ENCODE data around the gene IL34. TPM values are rescaled to one million over a fixed set of nuclear protein-coding genes. Genes with fewer than 3 reads are reported as not detected.

IL34 gene
- total RNA-seq, 1 experiment from 2014 or later = not detected

- ATAC-seq = no peak
- TF ChIP-seq, protein P1, sequence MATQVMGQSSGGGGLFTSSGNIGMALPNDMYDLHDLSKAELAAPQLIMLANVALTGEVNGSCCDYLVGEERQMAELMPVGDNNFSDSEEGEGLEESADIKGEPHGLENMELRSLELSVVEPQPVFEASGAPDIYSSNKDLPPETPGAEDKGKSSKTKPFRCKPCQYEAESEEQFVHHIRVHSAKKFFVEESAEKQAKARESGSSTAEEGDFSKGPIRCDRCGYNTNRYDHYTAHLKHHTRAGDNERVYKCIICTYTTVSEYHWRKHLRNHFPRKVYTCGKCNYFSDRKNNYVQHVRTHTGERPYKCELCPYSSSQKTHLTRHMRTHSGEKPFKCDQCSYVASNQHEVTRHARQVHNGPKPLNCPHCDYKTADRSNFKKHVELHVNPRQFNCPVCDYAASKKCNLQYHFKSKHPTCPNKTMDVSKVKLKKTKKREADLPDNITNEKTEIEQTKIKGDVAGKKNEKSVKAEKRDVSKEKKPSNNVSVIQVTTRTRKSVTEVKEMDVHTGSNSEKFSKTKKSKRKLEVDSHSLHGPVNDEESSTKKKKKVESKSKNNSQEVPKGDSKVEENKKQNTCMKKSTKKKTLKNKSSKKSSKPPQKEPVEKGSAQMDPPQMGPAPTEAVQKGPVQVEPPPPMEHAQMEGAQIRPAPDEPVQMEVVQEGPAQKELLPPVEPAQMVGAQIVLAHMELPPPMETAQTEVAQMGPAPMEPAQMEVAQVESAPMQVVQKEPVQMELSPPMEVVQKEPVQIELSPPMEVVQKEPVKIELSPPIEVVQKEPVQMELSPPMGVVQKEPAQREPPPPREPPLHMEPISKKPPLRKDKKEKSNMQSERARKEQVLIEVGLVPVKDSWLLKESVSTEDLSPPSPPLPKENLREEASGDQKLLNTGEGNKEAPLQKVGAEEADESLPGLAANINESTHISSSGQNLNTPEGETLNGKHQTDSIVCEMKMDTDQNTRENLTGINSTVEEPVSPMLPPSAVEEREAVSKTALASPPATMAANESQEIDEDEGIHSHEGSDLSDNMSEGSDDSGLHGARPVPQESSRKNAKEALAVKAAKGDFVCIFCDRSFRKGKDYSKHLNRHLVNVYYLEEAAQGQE (IDR thresholded peaks at IDR 0.05; ENCODE audit: low read depth) = no peak
- no peak for TF ChIP-seq JUND (IDR thresholded peaks at IDR 0.05)
- TF ChIP-seq ATF3 (IDR thresholded peaks at IDR 0.05) = no peak
- no peak for TF ChIP-seq POLR2AphosphoS5 (IDR thresholded peaks at IDR 0.05; ENCODE audit: low read depth, low read length)
- TF ChIP-seq POLR2A (IDR thresholded peaks at IDR 0.05; ENCODE audit: borderline replicate concordance, extremely low read depth, insufficient read depth, insufficient read length) = no peak
- no peak for TF ChIP-seq SRF (IDR thresholded peaks at IDR 0.05; ENCODE audit: low read depth)
- TF ChIP-seq CEBPB (IDR thresholded peaks at IDR 0.05; ENCODE audit: low read depth) = no peak
- no peak for TF ChIP-seq CBX3 (IDR thresholded peaks at IDR 0.05; ENCODE audit: low read depth)
- TF ChIP-seq, protein P2, sequence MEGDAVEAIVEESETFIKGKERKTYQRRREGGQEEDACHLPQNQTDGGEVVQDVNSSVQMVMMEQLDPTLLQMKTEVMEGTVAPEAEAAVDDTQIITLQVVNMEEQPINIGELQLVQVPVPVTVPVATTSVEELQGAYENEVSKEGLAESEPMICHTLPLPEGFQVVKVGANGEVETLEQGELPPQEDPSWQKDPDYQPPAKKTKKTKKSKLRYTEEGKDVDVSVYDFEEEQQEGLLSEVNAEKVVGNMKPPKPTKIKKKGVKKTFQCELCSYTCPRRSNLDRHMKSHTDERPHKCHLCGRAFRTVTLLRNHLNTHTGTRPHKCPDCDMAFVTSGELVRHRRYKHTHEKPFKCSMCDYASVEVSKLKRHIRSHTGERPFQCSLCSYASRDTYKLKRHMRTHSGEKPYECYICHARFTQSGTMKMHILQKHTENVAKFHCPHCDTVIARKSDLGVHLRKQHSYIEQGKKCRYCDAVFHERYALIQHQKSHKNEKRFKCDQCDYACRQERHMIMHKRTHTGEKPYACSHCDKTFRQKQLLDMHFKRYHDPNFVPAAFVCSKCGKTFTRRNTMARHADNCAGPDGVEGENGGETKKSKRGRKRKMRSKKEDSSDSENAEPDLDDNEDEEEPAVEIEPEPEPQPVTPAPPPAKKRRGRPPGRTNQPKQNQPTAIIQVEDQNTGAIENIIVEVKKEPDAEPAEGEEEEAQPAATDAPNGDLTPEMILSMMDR (IDR thresholded peaks at IDR 0.05 in 2 of 3, conservative IDR thresholded peaks at IDR 0.05 in 1 of 3; ENCODE audit: borderline replicate concordance in 1 of 3, insufficient read depth in 1 of 3, low read depth in 2 of 3, low read length in 2 of 3) = no peak
- TF ChIP-seq SIN3A (IDR thresholded peaks at IDR 0.05; ENCODE audit: low read depth) = no peak
- no peak for TF ChIP-seq ELF1 (IDR thresholded peaks at IDR 0.05; ENCODE audit: borderline replicate concordance, low read depth)
- no peak for TF ChIP-seq EZH2phosphoT487 (IDR thresholded peaks at IDR 0.05; ENCODE audit: borderline replicate concordance)
- TF ChIP-seq TCF7L2 (IDR thresholded peaks at IDR 0.05; ENCODE audit: borderline replicate concordance, extremely low read depth, insufficient read depth, insufficient read length) = no peak
- no peak for TF ChIP-seq EGR1 (IDR thresholded peaks at IDR 0.05; ENCODE audit: low read depth)
- no peak for TF ChIP-seq SP1 (IDR thresholded peaks at IDR 0.05; ENCODE audit: low read depth)
- no peak for TF ChIP-seq EZH2 (IDR thresholded peaks at IDR 0.05)
- no peak for TF ChIP-seq RAD21 (IDR thresholded peaks at IDR 0.05; ENCODE audit: low read depth)
- no peak for TF ChIP-seq ZFX (IDR thresholded peaks at IDR 0.05)
- Histone ChIP-seq H3K9me2 (ENCODE audit: insufficient read depth) (no peaks in the 10 kb centered on the region), H3K4me1 (ENCODE audit: control insufficient read depth in 1 of 2, insufficient read depth in 2 of 2, low read length in 2 of 2) (peaks cover 31 to 46% of the 10 kb centered on the region in 2 experiments), H3K36me3 (ENCODE audit: control insufficient read depth in 1 of 2, insufficient read depth in 2 of 2, low read length in 2 of 2) (no peaks in the 10 kb centered on the region), H3K4me3 (replicated peaks in 1 of 2; ENCODE audit: low read depth in 1 of 2, low read length in 2 of 2) (no peak overlapping the region), H3K27me3 (ENCODE audit: insufficient read depth, low read length) (no peaks in the 10 kb centered on the region), H3K9ac (ENCODE audit: low read length) (no peak overlapping the region), H3K9me3 (ENCODE audit: control insufficient read depth in 1 of 2, insufficient read depth in 1 of 2, low read depth in 1 of 2, low read length in 2 of 2) (no peaks in the 10 kb centered on the region), H3K79me2 (ENCODE audit: insufficient read depth, low read length) (no peaks in the 10 kb centered on the region), H4K20me1 (ENCODE audit: insufficient read depth) (no peaks in the 10 kb centered on the region), H3K4me2 (ENCODE audit: low read length) (no peak overlapping the region), H3K27ac (ENCODE audit: low read depth, low read length) (no peak overlapping the region), H2AFZ (ENCODE audit: low read depth, low read length, poor library complexity, severe bottlenecking) (no peak overlapping the region)
- no TSS peak for BruUV-seq (replicated peaks)
- CTCF ChIA-PET = no interaction called here
- POLR2A ChIA-PET = no interaction called here
- intact Hi-C loops (cut with micrococcal nuclease) = no loop called here
- no peak for DNase-seq (ENCODE audit: low read depth, low spot score)
- RAD21 ChIA-PET (ENCODE audit: low non-redundant PET in 1 of 2, low total read pairs in 2 of 2, uncharacterized antibody in 2 of 2, unreplicated experiment in 2 of 2) = no interaction called here
These were observed 56.3 kb downstream of the IL34 start for GRCh38 chr16:70702624-70703023.

Measured in HCT116 (cell line).